GF-D8 (cell line): Measurements from ENCODE around the gene INHBB.

Source experiments
- DNase-seq: peaks from one replicate; lab custom pipeline; 2025; lab: John Stamatoyannopoulos, UW

Gene INHBB

GRCh38 chr2:120398051-120398995, 52.4 kb downstream of the INHBB start:
- DNase-seq: no peak

- DNase-seq: no peak
Measured at GRCh38 chr2:120398996-120399888, 53.3 kb downstream of the INHBB start.

- no peak for DNase-seq
Measured at GRCh38 chr2:120399889-120400240, 53.9 kb downstream of the INHBB start.

- DNase-seq: no peak
Measured at GRCh38 chr2:120400551-120400950, 54.6 kb downstream of the INHBB start.
